Cardiac muscle cell (in vitro differentiated cells and primary cell): Measurements from ENCODE around the gene ALDH1L1. TPM values are rescaled to one million over a fixed set of nuclear protein-coding genes. Genes with fewer than 3 reads are reported as not detected.

Experiments used
- DNase-seq, 2 donors: peaks; one replicate each; pipeline versions ENCODE4 v3.0.0 to v3.0.0-alpha.2; 2010 to 2017; ENCODE audit warnings: low read depth in 1 of 2, low spot score in 1 of 2
- H3K27ac ChIP-seq: fragments of 200-600 bp; sonication (generic); 2 replicates; pipeline ENCODE4 v1.5.1; 2016
- H3K27me3 ChIP-seq: fragments of 200-600 bp; sonication (generic); 2 replicates; pipeline ENCODE4 v1.6.0; 2016; ENCODE audit warnings: control low read depth
- H3K36me3 ChIP-seq: fragments of 200-600 bp; sonication (generic); 2 replicates; pipeline ENCODE4 v1.5.1; 2016; ENCODE audit warnings: control low read depth
- H3K4me1 ChIP-seq: fragments of 200-600 bp; sonication (generic); 2 replicates; pipeline ENCODE4 v1.8.1; 2017; ENCODE audit warnings: low read depth, mild to moderate bottlenecking, mixed run types
- H3K4me3 ChIP-seq: fragments of 200-600 bp; sonication (generic); 2 replicates; pipeline ENCODE4 v1.5.1; 2016; ENCODE audit warnings: mild to moderate bottlenecking
- H3K9me3 ChIP-seq: fragments of 200-600 bp; sonication (generic); 2 replicates; pipeline ENCODE4 v1.5.1; 2017; ENCODE audit warnings: low read depth, mild to moderate bottlenecking, control low read depth
- CTCF ChIP-seq: IDR thresholded peaks from 2 replicates; pipeline ENCODE4 v1.5.1; 2012; ENCODE audit warnings: low read depth, mild to moderate bottlenecking, low read length
- polyA plus RNA-seq: library from polyadenylated mRNA; unstranded; fragments of >200 nt; fragmentation: Nextera tagmentation; extraction: Ambion mirVana; gene quantifications from 2 replicates; pipeline ENCODE4 v1.2.1, GENCODE V29; 2016
- total RNA-seq: library from RNA; depleted of rRNA; stranded (reverse); fragments of >200 nt; gene quantifications from 2 replicates; pipeline ENCODE4 v1.2.3, GENCODE V29; 2016

Gene ALDH1L1
- total and polyA plus RNA-seq, 2 experiments from 2014 or later, result 0.98 to 2.6 TPM

GRCh38 chr3:126126811-126127431 is 53.5 kb downstream of the ALDH1L1 start:
- no peaks in the 10 kb centered on the region for H3K4me1 ChIP-seq
- H3K36me3 ChIP-seq, result no peaks in the 10 kb centered on the region
- H3K27ac ChIP-seq, result no peak overlapping the region
- no peak for DNase-seq
- H3K4me3 ChIP-seq, result no peak overlapping the region
- no peak for TF ChIP-seq CTCF
- no peaks in the 10 kb centered on the region for H3K27me3 ChIP-seq
- H3K9me3 ChIP-seq, result no peaks in the 10 kb centered on the region

- no peaks in the 10 kb centered on the region for H3K4me1 ChIP-seq
- DNase-seq, result no peak
- no peaks in the 10 kb centered on the region for H3K36me3 ChIP-seq
- no peak overlapping the region for H3K4me3 ChIP-seq
- no peak overlapping the region for H3K27ac ChIP-seq
- TF ChIP-seq CTCF, result no peak
- no peaks in the 10 kb centered on the region for H3K27me3 ChIP-seq
- no peaks in the 10 kb centered on the region for H3K9me3 ChIP-seq
These were observed 54.1 kb downstream of the ALDH1L1 start for GRCh38 chr3:126126286-126126685.

- H3K27me3 ChIP-seq, result no peaks in the 10 kb centered on the region
- no peak for DNase-seq
- no peak overlapping the region for H3K27ac ChIP-seq
- no peaks in the 10 kb centered on the region for H3K4me1 ChIP-seq
- H3K36me3 ChIP-seq, result no peaks in the 10 kb centered on the region
- H3K4me3 ChIP-seq, result no peak overlapping the region
- no peak for TF ChIP-seq CTCF
- no peaks in the 10 kb centered on the region for H3K9me3 ChIP-seq
These were observed 54.6 kb downstream of the ALDH1L1 start for GRCh38 chr3:126125781-126126251.

- Histone ChIP-seq H3K27me3 (no peaks in the 10 kb centered on the region), H3K27ac (no peak overlapping the region), H3K36me3 (no peaks in the 10 kb centered on the region), H3K4me3 (no peak overlapping the region), H3K4me1 (no peaks in the 10 kb centered on the region), H3K9me3 (no peaks in the 10 kb centered on the region)
- no peak for TF ChIP-seq CTCF
- DNase-seq, result no peak
These were observed 55.0 kb downstream of the ALDH1L1 start for GRCh38 chr3:126125341-126125740.

GRCh38 chr3:126124896-126125295 is 55.5 kb downstream of the ALDH1L1 start:
- no peaks in the 10 kb centered on the region for H3K27me3 ChIP-seq
- no peak overlapping the region for H3K4me3 ChIP-seq
- no peaks in the 10 kb centered on the region for H3K36me3 ChIP-seq
- no peak for TF ChIP-seq CTCF
- no peak for DNase-seq
- H3K27ac ChIP-seq, result no peak overlapping the region
- H3K4me1 ChIP-seq, result no peaks in the 10 kb centered on the region
- H3K9me3 ChIP-seq, result no peaks in the 10 kb centered on the region
